NCI-H1694 (cell line): ENCODE measurements around the gene GOPC.

Experiments
- DNase-seq: peaks from one replicate; lab custom pipeline; 2025; lab: John Stamatoyannopoulos, UW

The GOPC gene

GRCh38 chr6:117513778-117514365, 88.4 kb downstream of the GOPC start:
- DNase-seq: no peak

- DNase-seq: no peak
These were observed 89.2 kb downstream of the GOPC start for GRCh38 chr6:117512987-117513573.

- DNase-seq: no peak
These were observed 90.1 kb downstream of the GOPC start for GRCh38 chr6:117512056-117512828.
